Measurements from ENCODE around the gene ZNF579. TPM values are rescaled to one million over a fixed set of nuclear protein-coding genes. Genes with fewer than 3 reads are reported as not detected.
A peak's percentile ranks its signal among the peaks of the same experiment; 100 is the strongest.

ZNF579 gene
- total and polyA plus RNA-seq, 9 of the 15 experiments (the other 6 are each of a cell fraction or from before 2014, with no cell fraction given): 0.06 to 15.9 (median 1.6) TPM

- TF ChIP-seq NCOA4 (IDR thresholded peaks at IDR 0.05; ENCODE audit: partially characterized antibody) (no peak), HNRNPH1 (optimal IDR thresholded peaks at IDR 0.05; ENCODE audit: low read depth, low read length) (no peak), HMG20B (CRISPR knock-in tag; IDR thresholded peaks at IDR 0.05) (no peak), RBM34 (IDR thresholded peaks at IDR 0.05; ENCODE audit: borderline replicate concordance, insufficient read depth, low read length) (no peak), SMAD4 (CRISPR knock-in tag; conservative IDR thresholded peaks at IDR 0.05) (peak; percentile 73; the same call in 1 of the 2 replicates), E4F1 (CRISPR knock-in tag; IDR thresholded peaks at IDR 0.05; ENCODE audit: borderline replicate concordance) (no peak), ZNF436 (CRISPR knock-in tag; IDR thresholded peaks at IDR 0.05) (no peak), ZMIZ1 (IDR thresholded peaks at IDR 0.05; ENCODE audit: low read depth in 2 of 2, low read length in 2 of 2) (peak in 1 of 2 experiments; percentile 26; a peak in 1 of 4 replicates), ATF3 (IDR thresholded peaks at IDR 0.05) (no peak), ATF3 (CRISPR knock-in tag; conservative IDR thresholded peaks at IDR 0.05) (no peak), TRIM25 (IDR thresholded peaks at IDR 0.05; ENCODE audit: borderline replicate concordance) (no peak), POLR2A (conservative IDR thresholded peaks at IDR 0.05) (no peak), ZNF57 (CRISPR knock-in tag; IDR thresholded peaks at IDR 0.05) (no peak), POLR3G (IDR thresholded peaks at IDR 0.05; ENCODE audit: extremely low read depth, insufficient read length, insufficient replicate concordance) (no peak), TCF15 (CRISPR knock-in tag; IDR thresholded peaks at IDR 0.05) (no peak), RFX5 (IDR thresholded peaks at IDR 0.05; ENCODE audit: low read depth, low read length) (no peak), EHMT2 (IDR thresholded peaks at IDR 0.05) (no peak)
Observed at GRCh38 chr19:55599842-55600661, 19.4 kb upstream of the ZNF579 start, which contains the start of gene ZNF524 (continued).

Measured in K562 (cell line).